B cell (primary cell): ENCODE data around the gene SMU1. TPM values are rescaled to one million over a fixed set of nuclear protein-coding genes. Genes with fewer than 3 reads are reported as not detected.

Experiments used
- ATAC-seq: fragments of 200-7000 bp; cut with Tn5 transposase; one replicate; pipeline ENCODE4 v1.10.0; 2021; ENCODE audit warnings: low read depth, mild to moderate bottlenecking, moderate number of reproducible peaks, moderate library complexity
- CTCF ChIA-PET: fragments of 350-600 bp; sonication (Branson Sonifier 250); formaldehyde crosslinking; loops from one replicate; lab custom pipeline; 2021; ENCODE audit warnings: antibody characterized with exemption, inconsistent platforms; lab: Charles Lee
- POLR2A ChIA-PET: fragments of 350-600 bp; sonication (Branson Sonifier 250); formaldehyde crosslinking; loops from one replicate; lab custom pipeline; 2021; ENCODE audit warnings: antibody characterized with exemption; lab: Charles Lee
- DNase-seq: peaks from one replicate; pipeline ENCODE4 v3.0.0; 2013
- H2AFZ ChIP-seq: 2 replicates; pipeline ENCODE4 v1.6.1; 2012; ENCODE audit warnings: mild to moderate bottlenecking, low read depth, low read length; ENCODE audit not compliant: insufficient read depth, poor library complexity, severe bottlenecking
- H3K27ac ChIP-seq, 2 donors: 1 replicate in 1 of 2; 2 replicates in 1 of 2; pipeline ENCODE4 v1.5.1; 2012 to 2013; ENCODE audit warnings: low read length in 2 of 2, mild to moderate bottlenecking in 2 of 2, moderate library complexity in 1 of 2
- H3K27me3 ChIP-seq, 4 experiments: fragments of 200-600 bp in 1 of 4; sonication (generic) in 1 of 4; replicated peaks in 1 of 4; 1 replicate in 2 of 4; 2 replicates in 2 of 4; pipeline versions ENCODE4 v1.6.1 to v1.7.0; 2013 to 2016; ENCODE audit warnings: low read length in 3 of 4, mild to moderate bottlenecking in 2 of 4, mixed read lengths in 1 of 4, moderate library complexity in 1 of 4; ENCODE audit not compliant: insufficient read depth in 4 of 4, control insufficient read depth in 3 of 4; ENCODE audit errors: control extremely low read depth in 1 of 4
- H3K36me3 ChIP-seq, 2 experiments: replicated peaks in 1 of 2; 1 replicate in 1 of 2; 2 replicates in 1 of 2; pipeline versions ENCODE4 v1.6.1 to v1.7.1; 2013; ENCODE audit warnings: low read length in 1 of 2; ENCODE audit not compliant: insufficient read depth in 2 of 2, control insufficient read depth in 1 of 2; ENCODE audit errors: control extremely low read depth in 1 of 2, extremely low read depth in 1 of 2
- H3K4me1 ChIP-seq, 2 donors: fragments of 200-600 bp in 1 of 2; sonication (generic) in 1 of 2; 1 replicate in 1 of 2; 2 replicates in 1 of 2; pipeline versions ENCODE4 v1.5.1 to v1.6.1; 2013 to 2017; ENCODE audit warnings: low read length in 2 of 2; ENCODE audit not compliant: control insufficient read depth in 2 of 2, insufficient read depth in 2 of 2
- H3K4me2 ChIP-seq: replicated peaks from 2 replicates; pipeline ENCODE3; 2012; ENCODE audit warnings: mild to moderate bottlenecking, low read depth, low read length; ENCODE audit not compliant: poor library complexity, severe bottlenecking
- H3K4me3 ChIP-seq, 5 experiments: fragments of 200-600 bp in 1 of 5; sonication (generic) in 1 of 5; 1 replicate in 3 of 5; 2 replicates in 2 of 5; pipeline versions ENCODE4 v1.5.1 to v1.7.0; 2011 to 2016; ENCODE audit warnings: low read length in 4 of 5, mild to moderate bottlenecking in 4 of 5, low read depth in 2 of 5, control low read depth in 1 of 5, moderate library complexity in 1 of 5; ENCODE audit not compliant: insufficient read depth in 1 of 5; ENCODE audit errors: control extremely low read depth in 1 of 5, extremely low read depth in 1 of 5
- H3K79me2 ChIP-seq: fragments of 200-600 bp; sonication (generic); one replicate; pipeline ENCODE4 v1.6.0; 2016; ENCODE audit warnings: low read length; ENCODE audit not compliant: control insufficient read depth, insufficient read depth
- H3K9ac ChIP-seq: fragments of 200-600 bp; sonication (generic); 2 replicates; pipeline ENCODE4 v1.6.1; 2017; ENCODE audit warnings: mild to moderate bottlenecking, low read length, moderate library complexity
- H3K9me3 ChIP-seq, 3 donors: one replicate each; pipeline versions ENCODE4 v1.6.1 to v1.7.1; 2013; ENCODE audit warnings: low read length in 2 of 3; ENCODE audit not compliant: control insufficient read depth in 2 of 3, insufficient read depth in 1 of 3; ENCODE audit errors: control extremely low read depth in 1 of 3
- H4K20me1 ChIP-seq: 2 replicates; pipeline ENCODE4 v1.6.0; 2012; ENCODE audit warnings: mild to moderate bottlenecking, low read length; ENCODE audit not compliant: insufficient read depth, control insufficient read depth, poor library complexity, severe bottlenecking
- H3K27ac Mint-ChIP-seq: one replicate; pipeline ENCODE4 v1.8.0; 2021; ENCODE audit warnings: mixed read lengths
- H3K27me3 Mint-ChIP-seq: one replicate; pipeline ENCODE4 v1.8.0; 2021; ENCODE audit warnings: mixed read lengths
- H3K4me1 Mint-ChIP-seq: one replicate; pipeline ENCODE4 v1.8.0; 2021; ENCODE audit warnings: mixed read lengths
- H3K4me3 Mint-ChIP-seq: one replicate; pipeline ENCODE4 v1.8.0; 2021; ENCODE audit warnings: mixed read lengths
- H3K9me3 Mint-ChIP-seq: one replicate; pipeline ENCODE4 v1.8.0; 2022; ENCODE audit warnings: mixed read lengths; ENCODE audit not compliant: insufficient read depth
- CTCF ChIP-seq: fragments of 200-600 bp; IDR thresholded peaks from one replicate; pipeline ENCODE4 v1.8.0; 2022; ENCODE audit warnings: antibody characterized with exemption, mild to moderate bottlenecking
- EZH2 ChIP-seq: IDR thresholded peaks from 2 replicates; pipeline ENCODE4 v1.6.1; 2012; ENCODE audit warnings: borderline replicate concordance, low read depth, mild to moderate bottlenecking, moderate library complexity, low read length; ENCODE audit not compliant: insufficient read depth, poor library complexity, severe bottlenecking
- WGBS: methylation state at CpG from one replicate; pipeline ENCODE4 v1.1.5; 2013; ENCODE audit warnings: missing lambda C conversion rate; ENCODE audit not compliant: insufficient coverage; 5-methylcytosine and 5-hydroxymethylcytosine counted together
- intact Hi-C: fragments of 100-400 bp; cut with micrococcal nuclease; formaldehyde crosslinking; loops from one replicate; pipeline ENCODE4 v1.10.0; 2022
- polyA plus RNA-seq: library from polyadenylated mRNA; depleted of rRNA; stranded (reverse); fragments of >200 nt; gene quantifications from 2 replicates; pipeline ENCODE4 v1.2.3, GENCODE V29; 2012
- total RNA-seq, 2 donors: library from RNA; stranded (reverse); fragments of 120-200 nt in 1 of 2; gene quantifications; 1 replicate in 1 of 2; 2 replicates in 1 of 2; pipeline versions ENCODE4 v1.2.3 to v1.2.4, GENCODE V29; 2013 to 2022

Gene SMU1
- total and polyA plus RNA-seq, 2 donors (not counting 1 experiment from before 2014, with no cell fraction given) = 6.2 to 26.3 TPM

GRCh38 chr9:33044162-33044673 is 32.3 kb downstream of the SMU1 start:
- H3K27ac ChIP-seq = peak overlapping the region in 1 of 2 donors; percentile 21
- peak overlapping the region; percentile 63 for H2AFZ ChIP-seq
- peak overlapping the region; percentile 61 for H3K9ac ChIP-seq
- peak overlapping the region; percentile 90 for H3K4me3 Mint-ChIP-seq
- H3K27me3 ChIP-seq = no peaks in the 10 kb centered on the region
- H3K9me3 Mint-ChIP-seq = no peaks in the 10 kb centered on the region
- intact Hi-C loops = loop anchor here (1.0 to 2.0 kb wide), 2 partner anchors 19 to 43 kb away; partner anchors contain the start of genes APTX and DNAJA1
- CTCF ChIA-PET = interaction anchor here (0.6 to 1.5 kb wide), 2 partner anchors 182 to 231 kb away, joined by 3 to 5 read pairs; no protein-coding TSS in a partner anchor
- H3K4me1 ChIP-seq = peaks cover 4 to 14% of the 10 kb centered on the region in 2 donors
- DNase-seq (peak; percentile 89), ATAC-seq (peak; percentile 76)
- H3K9me3 ChIP-seq = no peaks in the 10 kb centered on the region
- peaks cover 8 to 31% of the 10 kb centered on the region in 2 experiments for H3K36me3 ChIP-seq
- H3K27me3 Mint-ChIP-seq = no peaks in the 10 kb centered on the region
- H3K4me3 ChIP-seq = peak overlapping the region; percentile 48 to 63 (median 54)
- H3K4me2 ChIP-seq = peak overlapping the region; percentile 78
- H3K27ac Mint-ChIP-seq = peak overlapping the region; percentile 84
- H4K20me1 ChIP-seq = no peaks in the 10 kb centered on the region
- TF ChIP-seq CTCF = no peak
- TF ChIP-seq EZH2 = no peak
- H3K79me2 ChIP-seq = no peaks in the 10 kb centered on the region
- H3K4me1 Mint-ChIP-seq = peaks cover 18% of the 10 kb centered on the region
- WGBS = 2% methylated on average over 40 of the region's 41 CpGs
- POLR2A ChIA-PET = interaction anchor here (0.6 to 1.0 kb wide), 2 partner anchors 21 to 104 kb away, joined by 3 to 5 read pairs; no protein-coding TSS in a partner anchor

DNA sequence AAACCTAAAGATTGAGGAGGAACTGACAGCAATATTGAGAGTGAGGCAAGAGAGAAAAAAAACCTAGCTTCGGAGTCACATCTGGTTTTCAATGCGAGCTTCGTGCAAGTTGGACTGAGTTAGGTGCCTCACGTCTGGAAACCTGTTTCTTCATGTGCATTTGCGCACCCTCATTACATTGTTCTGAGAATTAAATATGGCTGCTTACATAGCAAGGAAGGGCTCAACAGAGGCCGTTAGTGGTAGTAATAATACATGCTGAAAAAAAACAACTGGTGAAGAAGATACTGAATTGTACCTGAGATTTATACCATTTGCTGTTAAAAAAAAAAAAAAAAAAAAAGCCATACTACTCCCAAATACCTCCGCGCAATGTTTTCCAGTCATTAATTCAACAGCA is 32.8 kb downstream of the SMU1 start:
- no peaks in the 10 kb centered on the region for H3K9me3 Mint-ChIP-seq

More for the DNA sequence above, 32.8 kb downstream of the SMU1 start:
- H3K4me1 Mint-ChIP-seq = peaks cover 18% of the 10 kb centered on the region
- intact Hi-C loops = loop anchor here (1.0 to 2.0 kb wide), 2 partner anchors 19 to 42 kb away; partner anchors contain the start of genes APTX and DNAJA1
- no peaks in the 10 kb centered on the region for H3K27me3 Mint-ChIP-seq
- Histone ChIP-seq H3K9me3 (no peaks in the 10 kb centered on the region), H3K79me2 (no peaks in the 10 kb centered on the region), H3K36me3 (peaks cover 7 to 32% of the 10 kb centered on the region in 2 experiments), H2AFZ (peak overlapping the region; percentile 63), H3K4me3 (peak overlapping the region; percentile 48 to 63 (median 54)), H4K20me1 (no peaks in the 10 kb centered on the region), H3K9ac (peak overlapping the region; percentile 61), H3K27me3 (no peaks in the 10 kb centered on the region), H3K27ac (no peak overlapping the region), H3K4me2 (peak overlapping the region; percentile 78), H3K4me1 (peaks cover 4 to 14% of the 10 kb centered on the region in 2 donors)
- peak overlapping the region; percentile 90 for H3K4me3 Mint-ChIP-seq
- TF ChIP-seq EZH2 (no peak), CTCF (no peak)
- WGBS = 73% methylated on average over 5 of the region's 8 CpGs
- peak overlapping the region; percentile 84 for H3K27ac Mint-ChIP-seq
- CTCF ChIA-PET = interaction anchor here (0.6 to 1.5 kb wide), 2 partner anchors 183 to 232 kb away, joined by 3 to 5 read pairs; no protein-coding TSS in a partner anchor
- ATAC-seq (no peak), DNase-seq (no peak)
- POLR2A ChIA-PET = no interaction called here
